ENCODE data around the gene NADK.

DNA sequence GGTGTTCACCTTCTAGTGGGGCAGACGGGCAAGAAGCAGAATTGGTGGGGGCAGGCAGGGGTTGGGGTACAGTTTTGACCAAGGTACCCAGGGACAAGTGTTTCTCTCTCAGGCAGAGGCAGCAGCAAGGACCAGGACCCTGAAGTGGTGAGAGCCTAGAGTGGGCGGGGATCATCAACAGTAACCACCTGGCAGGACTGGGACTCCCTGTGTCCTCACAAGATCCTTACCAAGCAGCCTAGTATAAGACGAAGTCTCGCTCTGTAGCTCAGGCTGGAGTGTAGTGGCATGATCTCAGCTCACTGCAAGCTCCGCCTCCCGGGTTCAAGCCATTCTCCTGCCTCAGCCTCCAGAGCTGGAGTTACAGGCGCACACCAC is 3.2 kb upstream of the NADK start:
- TF ChIP-seq GATA2 (IDR thresholded peaks at IDR 0.05; ENCODE audit: low read depth, low read length) = no peak
- no peak for TF ChIP-seq GATA3 (IDR thresholded peaks at IDR 0.05; ENCODE audit: low read depth, low read length)

Measured in SH-SY5Y (cell line).